Amygdala (tissue), 56 donors: Measurements from ENCODE around the gene AAR2.

Experiments used
- DNase-seq, 56 donors: peaks; one replicate each; lab custom pipeline; 2025; lab: John Stamatoyannopoulos, UW

The AAR2 gene

GRCh38 chr20:36255445-36255844, 19.2 kb downstream of the AAR2 start:
- peak in 3 of 56 donors; percentile 7 to 15 (median 13) for DNase-seq

GRCh38 chr20:36259177-36260061, 23.1 kb downstream of the AAR2 start:
- DNase-seq, result no peak

- DNase-seq, result no peak
Measured at GRCh38 chr20:36260316-36260715, 24.0 kb downstream of the AAR2 start.

- no peak for DNase-seq
Measured at GRCh38 chr20:36261389-36262105, 25.3 kb downstream of the AAR2 start.

GRCh38 chr20:36262440-36262839, 26.2 kb downstream of the AAR2 start:
- no peak for DNase-seq

- DNase-seq, result no peak
Measured at GRCh38 chr20:36264426-36265246, 28.4 kb downstream of the AAR2 start.

GRCh38 chr20:36266189-36266588, 29.9 kb downstream of the AAR2 start:
- no peak for DNase-seq

GRCh38 chr20:36267605-36268381, 31.5 kb downstream of the AAR2 start:
- peak in 2 of 56 donors; percentile 21 to 27 for DNase-seq

- DNase-seq, result peak in 26 of 56 donors; percentile 10 to 64 (median 30)
Measured at GRCh38 chr20:36268440-36269342, 32.4 kb downstream of the AAR2 start.

- peak in 7 of 56 donors; percentile 10 to 48 (median 30) for DNase-seq
Measured at GRCh38 chr20:36269507-36269906, 33.2 kb downstream of the AAR2 start.

- DNase-seq, result no peak
Measured at GRCh38 chr20:36270744-36271638, 34.7 kb downstream of the AAR2 start.

- DNase-seq, result no peak
Measured at GRCh38 chr20:36271639-36272546, 35.6 kb downstream of the AAR2 start.

- DNase-seq, result no peak
Measured at GRCh38 chr20:36272547-36273220, 36.4 kb downstream of the AAR2 start.

GRCh38 chr20:36273414-36274180, 37.3 kb downstream of the AAR2 start:
- DNase-seq, result peak in 3 of 56 donors; percentile 10 to 23 (median 21)

- peak in 15 of 56 donors; percentile 7 to 51 (median 29) for DNase-seq
Measured at GRCh38 chr20:36274181-36274841, 38.0 kb downstream of the AAR2 start.
